Measurements from ENCODE around the gene ASB18. TPM values are rescaled to one million over a fixed set of nuclear protein-coding genes. Genes with fewer than 3 reads are reported as not detected.

Gene ASB18
- total and polyA plus RNA-seq, 4 donors: not detected

- no peak overlapping the region for H3K4me3 ChIP-seq (ENCODE audit: low read depth in 1 of 3, low read length in 3 of 3)
- no peak overlapping the region for H3K27ac ChIP-seq (ENCODE audit: low read depth in 1 of 2, low read length in 2 of 2)
- H3K4me1 ChIP-seq (ENCODE audit: control insufficient read depth in 4 of 4, insufficient read depth in 4 of 4, low read length in 3 of 4): no peaks in the 10 kb centered on the region
- WGBS: 84% methylated on average over 3 of the region's 3 CpGs
- no peak overlapping the region for H3K9ac ChIP-seq (ENCODE audit: low read depth in 1 of 2, low read length in 2 of 2)
- peaks cover 0 to 7% (median 3%) of the 10 kb centered on the region in 4 donors for H3K27me3 ChIP-seq (ENCODE audit: control insufficient read depth in 4 of 4, insufficient read depth in 4 of 4, low read length in 3 of 4)
- no peak for DNase-seq (ENCODE audit: low spot score)
- H3K36me3 ChIP-seq (ENCODE audit: control insufficient read depth in 4 of 4, insufficient read depth in 3 of 4, low read depth in 1 of 4, low read length in 3 of 4): no peaks in the 10 kb centered on the region
- peaks cover 2 to 14% (median 5%) of the 10 kb centered on the region in 4 donors for H3K9me3 ChIP-seq (ENCODE audit: control insufficient read depth in 4 of 4, low read length in 3 of 4)
- TF ChIP-seq JUND (IDR thresholded peaks at IDR 0.05) (no peak), ZBTB33 (IDR thresholded peaks at IDR 0.05) (no peak)
These were observed 108.8 kb downstream of the ASB18 start for GRCh38 chr2:236155406-236155805.

DNA sequence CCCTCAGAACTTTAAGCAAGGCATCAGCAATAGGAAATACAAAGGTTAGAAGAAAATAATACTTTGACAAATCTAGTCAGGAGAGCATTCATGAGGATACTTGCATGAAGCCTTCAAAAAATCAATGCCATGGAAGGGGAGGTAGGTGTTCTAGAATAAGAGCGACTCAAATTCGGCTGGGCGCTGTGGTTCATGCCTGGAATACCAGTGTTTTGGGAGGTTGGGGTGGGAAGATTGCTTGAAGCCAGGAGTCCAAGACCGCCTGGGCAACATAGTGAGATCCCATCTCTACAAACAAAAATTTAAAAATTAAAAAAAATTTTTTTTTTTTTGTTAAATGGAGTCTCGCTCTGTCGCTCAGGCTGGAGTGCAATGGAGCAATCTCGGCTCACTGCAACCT is 117.8 kb downstream of the ASB18 start:
- TF ChIP-seq MAX (IDR thresholded peaks at IDR 0.05) (no peak), RXRA (IDR thresholded peaks at IDR 0.05) (no peak), HNF4A (conservative IDR thresholded peaks at IDR 0.05) (no peak), REST (IDR thresholded peaks at IDR 0.05) (no peak), FOXA1 (IDR thresholded peaks at IDR 0.05) (no peak), RAD21 (IDR thresholded peaks at IDR 0.05) (no peak), ZBTB33 (IDR thresholded peaks at IDR 0.05) (no peak), YY1 (IDR thresholded peaks at IDR 0.05) (no peak), JUND (IDR thresholded peaks at IDR 0.05) (no peak), GABPA (IDR thresholded peaks at IDR 0.05 in 1 of 2, conservative IDR thresholded peaks at IDR 0.05 in 1 of 2) (no peak), EGR1 (IDR thresholded peaks at IDR 0.05; ENCODE audit: low read depth in 2 of 2) (no peak), HNF4G (IDR thresholded peaks at IDR 0.05) (no peak), TAF1 (conservative IDR thresholded peaks at IDR 0.05) (no peak), NR2F2 (IDR thresholded peaks at IDR 0.05) (no peak), FOXA2 (IDR thresholded peaks at IDR 0.05) (no peak), SP1 (IDR thresholded peaks at IDR 0.05) (no peak)
- TF ChIP-seq, protein P1, sequence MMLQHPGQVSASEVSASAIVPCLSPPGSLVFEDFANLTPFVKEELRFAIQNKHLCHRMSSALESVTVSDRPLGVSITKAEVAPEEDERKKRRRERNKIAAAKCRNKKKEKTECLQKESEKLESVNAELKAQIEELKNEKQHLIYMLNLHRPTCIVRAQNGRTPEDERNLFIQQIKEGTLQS (IDR thresholded peaks at IDR 0.05): no peak
- TF ChIP-seq, protein P2, sequence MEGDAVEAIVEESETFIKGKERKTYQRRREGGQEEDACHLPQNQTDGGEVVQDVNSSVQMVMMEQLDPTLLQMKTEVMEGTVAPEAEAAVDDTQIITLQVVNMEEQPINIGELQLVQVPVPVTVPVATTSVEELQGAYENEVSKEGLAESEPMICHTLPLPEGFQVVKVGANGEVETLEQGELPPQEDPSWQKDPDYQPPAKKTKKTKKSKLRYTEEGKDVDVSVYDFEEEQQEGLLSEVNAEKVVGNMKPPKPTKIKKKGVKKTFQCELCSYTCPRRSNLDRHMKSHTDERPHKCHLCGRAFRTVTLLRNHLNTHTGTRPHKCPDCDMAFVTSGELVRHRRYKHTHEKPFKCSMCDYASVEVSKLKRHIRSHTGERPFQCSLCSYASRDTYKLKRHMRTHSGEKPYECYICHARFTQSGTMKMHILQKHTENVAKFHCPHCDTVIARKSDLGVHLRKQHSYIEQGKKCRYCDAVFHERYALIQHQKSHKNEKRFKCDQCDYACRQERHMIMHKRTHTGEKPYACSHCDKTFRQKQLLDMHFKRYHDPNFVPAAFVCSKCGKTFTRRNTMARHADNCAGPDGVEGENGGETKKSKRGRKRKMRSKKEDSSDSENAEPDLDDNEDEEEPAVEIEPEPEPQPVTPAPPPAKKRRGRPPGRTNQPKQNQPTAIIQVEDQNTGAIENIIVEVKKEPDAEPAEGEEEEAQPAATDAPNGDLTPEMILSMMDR (IDR thresholded peaks at IDR 0.05; ENCODE audit: low read depth, low read length, missing input control): no peak
- Histone ChIP-seq H3K36me3 (ENCODE audit: control insufficient read depth in 4 of 4, insufficient read depth in 3 of 4, low read depth in 1 of 4, low read length in 3 of 4) (no peaks in the 10 kb centered on the region), H3K27me3 (ENCODE audit: control insufficient read depth in 4 of 4, insufficient read depth in 4 of 4, low read length in 3 of 4) (no peaks in the 10 kb centered on the region), H3K9me3 (ENCODE audit: control insufficient read depth in 4 of 4, low read length in 3 of 4) (peaks cover 0 to 8% (median 2%) of the 10 kb centered on the region in 4 donors), H3K9ac (ENCODE audit: low read depth in 1 of 2, low read length in 2 of 2) (no peak overlapping the region), H3K4me3 (ENCODE audit: low read depth in 1 of 3, low read length in 3 of 3) (no peak overlapping the region), H3K27ac (ENCODE audit: low read depth in 1 of 2, low read length in 2 of 2) (no peak overlapping the region), H3K4me1 (ENCODE audit: control insufficient read depth in 4 of 4, insufficient read depth in 4 of 4, low read length in 3 of 4) (no peaks in the 10 kb centered on the region)
- no peak for DNase-seq (ENCODE audit: low spot score)
- 92% methylated on average over 7 of the region's 7 CpGs for WGBS
